HL-60 (cell line): ENCODE results near the gene TIGD3.

ENCODE experiments used
- DNase-seq, 2 experiments: peaks; one replicate each; pipeline ENCODE4 v3.0.0-alpha.2; 2010 to 2020; ENCODE audit warnings: low read depth in 1 of 2, low spot score in 1 of 2
- H3K27ac ChIP-seq: fragments of 250-450 bp; sonication (Bioruptor Pico); replicated peaks from 2 replicates; pipeline ENCODE4 v1.5.1; 2020; ENCODE audit warnings: mild to moderate bottlenecking, moderate library complexity
- H3K27me3 ChIP-seq: fragments of 250-450 bp; sonication (Bioruptor Pico); 2 replicates; pipeline ENCODE4 v1.5.1; 2021; ENCODE audit warnings: mild to moderate bottlenecking, moderate library complexity; ENCODE audit not compliant: insufficient read depth, poor library complexity, severe bottlenecking
- H3K4me3 ChIP-seq: replicated peaks from 2 replicates; pipeline ENCODE4 v1.5.1; 2011; ENCODE audit warnings: mild to moderate bottlenecking, control low read depth, low read length; ENCODE audit not compliant: insufficient read depth
- CTCF ChIP-seq: IDR thresholded peaks from one replicate; pipeline ENCODE4 v1.5.1; 2011; ENCODE audit warnings: low read length, control low read depth, inconsistent platforms; ENCODE audit not compliant: insufficient read depth
- GABPA ChIP-seq: IDR thresholded peaks from 2 replicates; pipeline ENCODE4 v1.6.1; 2012; ENCODE audit warnings: low read depth
- POLR2AphosphoS5 ChIP-seq: IDR thresholded peaks from 2 replicates; pipeline ENCODE4 v1.6.1; 2012; ENCODE audit warnings: low read depth
- REST ChIP-seq: IDR thresholded peaks from 2 replicates; pipeline ENCODE4 v1.6.1; 2012; ENCODE audit warnings: low read depth; ENCODE audit not compliant: insufficient replicate concordance
- SPI1 ChIP-seq: IDR thresholded peaks from 2 replicates; pipeline ENCODE4 v1.6.1; 2012; ENCODE audit warnings: low read depth, mild to moderate bottlenecking, borderline replicate concordance

Gene TIGD3

GRCh38 chr11:65404638-65405339 is 50.2 kb downstream of the TIGD3 start:
- peak overlapping the region; percentile 83; the same call in 1 of the 2 replicates for H3K27ac ChIP-seq
- TF ChIP-seq GABPA (no peak), REST (no peak), CTCF (no peak), POLR2AphosphoS5 (no peak), SPI1 (no peak)
- H3K27me3 ChIP-seq, result no peaks in the 10 kb centered on the region
- H3K4me3 ChIP-seq, result no peak overlapping the region
- no peak for DNase-seq
